VCaP (cell line): ENCODE measurements around the gene PFDN5.

Source experiments
- H3K27ac ChIP-seq: fragments of 450-650 bp; 2 replicates; pipeline ENCODE4 v1.5.1; 2017
- CTCF ChIP-seq: fragments of 450-650 bp; conservative IDR thresholded peaks from 2 replicates; pipeline ENCODE4 v1.5.1; 2017; ENCODE audit warnings: mild to moderate bottlenecking, moderate library complexity

PFDN5 gene

GRCh38 chr12:53295070-53295890, at the start of gene PFDN5:
TSS of gene PFDN5 (plus strand) at chr12:53295542. CDS start at chr12:53295568, 26 bp downstream.
- TF ChIP-seq CTCF, result no peak
- H3K27ac ChIP-seq, result peak within 1 kb of the TSS; percentile 83

- TF ChIP-seq CTCF, result peak; percentile 51
- H3K27ac ChIP-seq, result peak overlapping the region; percentile 88
Observed at GRCh38 chr12:53251477-53252348, 43.6 kb upstream of the PFDN5 start.

- H3K27ac ChIP-seq, result peak overlapping the region; percentile 88
- no peak; the same call in 1 of the 2 replicates for TF ChIP-seq CTCF
Observed at GRCh38 chr12:53252349-53252916, 42.9 kb upstream of the PFDN5 start.

GRCh38 chr12:53253298-53253697, 42.0 kb upstream of the PFDN5 start:
- peak overlapping the region; percentile 88 for H3K27ac ChIP-seq

GRCh38 chr12:53254816-53255545, 40.4 kb upstream of the PFDN5 start:
- TF ChIP-seq CTCF, result no peak
- H3K27ac ChIP-seq, result no peak overlapping the region

More at GRCh38 chr12:53253298-53253697, 42.0 kb upstream of the PFDN5 start:
- no peak for TF ChIP-seq CTCF

- H3K27ac ChIP-seq, result no peak overlapping the region
- TF ChIP-seq CTCF, result no peak
Observed at GRCh38 chr12:53255996-53256395, 39.3 kb upstream of the PFDN5 start.
